Sigmoid colon (tissue), 4 donors: ENCODE measurements around the gene RHEB.

Experiments used
- EP300 ChIP-seq, 4 donors: sonication (generic); formaldehyde crosslinking; IDR thresholded peaks; one replicate each; pipeline ENCODE4 v1.6.1; 2017; ENCODE audit warnings: antibody characterized with exemption in 4 of 4
- POLR2A ChIP-seq, 2 donors: fragments of 450-650 bp; IDR thresholded peaks; one replicate each; pipeline ENCODE4 v1.6.1; 2016; ENCODE audit warnings: antibody characterized with exemption in 2 of 2, mild to moderate bottlenecking in 2 of 2, moderate library complexity in 2 of 2
- POLR2AphosphoS5 ChIP-seq, 4 donors: sonication (generic); formaldehyde crosslinking; IDR thresholded peaks; one replicate each; pipeline ENCODE4 v1.6.1; 2017; ENCODE audit warnings: antibody characterized with exemption in 4 of 4
- TF ChIP-seq, protein P1 (sequence below), 4 experiments: fragments of 450-650 bp in 3 of 4; fragments of 200-600 bp in 1 of 4; IDR thresholded peaks; one replicate each; pipeline ENCODE4 v1.5.1; 2016 to 2019; ENCODE audit warnings: antibody characterized with exemption in 4 of 4, mild to moderate bottlenecking in 3 of 4, moderate library complexity in 2 of 4

- TF ChIP-seq, protein P1, sequence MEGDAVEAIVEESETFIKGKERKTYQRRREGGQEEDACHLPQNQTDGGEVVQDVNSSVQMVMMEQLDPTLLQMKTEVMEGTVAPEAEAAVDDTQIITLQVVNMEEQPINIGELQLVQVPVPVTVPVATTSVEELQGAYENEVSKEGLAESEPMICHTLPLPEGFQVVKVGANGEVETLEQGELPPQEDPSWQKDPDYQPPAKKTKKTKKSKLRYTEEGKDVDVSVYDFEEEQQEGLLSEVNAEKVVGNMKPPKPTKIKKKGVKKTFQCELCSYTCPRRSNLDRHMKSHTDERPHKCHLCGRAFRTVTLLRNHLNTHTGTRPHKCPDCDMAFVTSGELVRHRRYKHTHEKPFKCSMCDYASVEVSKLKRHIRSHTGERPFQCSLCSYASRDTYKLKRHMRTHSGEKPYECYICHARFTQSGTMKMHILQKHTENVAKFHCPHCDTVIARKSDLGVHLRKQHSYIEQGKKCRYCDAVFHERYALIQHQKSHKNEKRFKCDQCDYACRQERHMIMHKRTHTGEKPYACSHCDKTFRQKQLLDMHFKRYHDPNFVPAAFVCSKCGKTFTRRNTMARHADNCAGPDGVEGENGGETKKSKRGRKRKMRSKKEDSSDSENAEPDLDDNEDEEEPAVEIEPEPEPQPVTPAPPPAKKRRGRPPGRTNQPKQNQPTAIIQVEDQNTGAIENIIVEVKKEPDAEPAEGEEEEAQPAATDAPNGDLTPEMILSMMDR (IDR thresholded peaks at IDR 0.05), result no peak
- TF ChIP-seq POLR2A (IDR thresholded peaks at IDR 0.05), result no peak
- no peak for TF ChIP-seq POLR2AphosphoS5 (IDR thresholded peaks at IDR 0.05)
- TF ChIP-seq EP300 (IDR thresholded peaks at IDR 0.05), result no peak
Measured at GRCh38 chr7:151453326-151453791, 66.3 kb downstream of the RHEB start.
